A673 (cell line): Measurements from ENCODE around the gene HOXA9.

ENCODE experiments used
- EZH2 ChIP-seq: fragments of 200-600 bp; sonication (generic); IDR thresholded peaks from 2 replicates; pipeline ENCODE4 v1.6.1; 2017; ENCODE audit warnings: borderline replicate concordance, low read depth, mild to moderate bottlenecking, mixed read lengths, antibody characterized with exemption, low read length; ENCODE audit not compliant: poor library complexity, severe bottlenecking
- TF ChIP-seq, protein P1 (sequence below): fragments of 300-800, 200-600 bp; sonication (generic); conservative IDR thresholded peaks from 2 replicates; pipeline ENCODE4 v1.5.1; 2017; ENCODE audit warnings: low read depth, mild to moderate bottlenecking, antibody characterized with exemption, low read length, moderate library complexity, mixed read lengths

GRCh38 chr7:27149842-27150567 is 15.3 kb downstream of the HOXA9 start:
- TF ChIP-seq, protein P1, sequence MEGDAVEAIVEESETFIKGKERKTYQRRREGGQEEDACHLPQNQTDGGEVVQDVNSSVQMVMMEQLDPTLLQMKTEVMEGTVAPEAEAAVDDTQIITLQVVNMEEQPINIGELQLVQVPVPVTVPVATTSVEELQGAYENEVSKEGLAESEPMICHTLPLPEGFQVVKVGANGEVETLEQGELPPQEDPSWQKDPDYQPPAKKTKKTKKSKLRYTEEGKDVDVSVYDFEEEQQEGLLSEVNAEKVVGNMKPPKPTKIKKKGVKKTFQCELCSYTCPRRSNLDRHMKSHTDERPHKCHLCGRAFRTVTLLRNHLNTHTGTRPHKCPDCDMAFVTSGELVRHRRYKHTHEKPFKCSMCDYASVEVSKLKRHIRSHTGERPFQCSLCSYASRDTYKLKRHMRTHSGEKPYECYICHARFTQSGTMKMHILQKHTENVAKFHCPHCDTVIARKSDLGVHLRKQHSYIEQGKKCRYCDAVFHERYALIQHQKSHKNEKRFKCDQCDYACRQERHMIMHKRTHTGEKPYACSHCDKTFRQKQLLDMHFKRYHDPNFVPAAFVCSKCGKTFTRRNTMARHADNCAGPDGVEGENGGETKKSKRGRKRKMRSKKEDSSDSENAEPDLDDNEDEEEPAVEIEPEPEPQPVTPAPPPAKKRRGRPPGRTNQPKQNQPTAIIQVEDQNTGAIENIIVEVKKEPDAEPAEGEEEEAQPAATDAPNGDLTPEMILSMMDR, result no peak
- TF ChIP-seq EZH2, result no peak
